NCI-H524 (cell line): ENCODE data around the gene TRPV3.
A peak's percentile ranks its signal among the peaks of the same experiment; 100 is the strongest.

ENCODE experiments used
- DNase-seq, 2 experiments: peaks; one replicate each; lab custom pipeline; 2025; lab: John Stamatoyannopoulos, UW

TRPV3 gene

DNA sequence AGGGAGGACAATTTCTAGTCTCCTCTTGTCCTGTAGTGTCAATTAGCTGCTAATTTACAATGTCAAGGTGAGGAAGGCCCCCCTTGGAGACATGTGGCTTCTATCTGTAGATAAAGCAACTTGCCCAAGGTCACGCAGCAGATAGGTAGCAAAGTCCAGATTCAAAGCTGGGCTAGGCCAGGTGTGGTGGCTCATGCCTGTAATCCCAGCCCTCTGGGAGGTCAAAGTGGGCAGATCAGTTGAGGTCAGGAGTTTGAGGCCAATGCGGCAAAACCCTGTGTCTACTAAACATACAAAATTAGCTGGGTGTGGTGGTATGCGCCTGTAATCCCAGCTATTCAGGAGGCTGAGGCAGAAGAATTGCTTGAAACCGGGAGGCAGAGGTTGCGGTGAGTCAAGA lies 11.1 kb downstream of the TRPV3 start:
- no peak for DNase-seq

DNA sequence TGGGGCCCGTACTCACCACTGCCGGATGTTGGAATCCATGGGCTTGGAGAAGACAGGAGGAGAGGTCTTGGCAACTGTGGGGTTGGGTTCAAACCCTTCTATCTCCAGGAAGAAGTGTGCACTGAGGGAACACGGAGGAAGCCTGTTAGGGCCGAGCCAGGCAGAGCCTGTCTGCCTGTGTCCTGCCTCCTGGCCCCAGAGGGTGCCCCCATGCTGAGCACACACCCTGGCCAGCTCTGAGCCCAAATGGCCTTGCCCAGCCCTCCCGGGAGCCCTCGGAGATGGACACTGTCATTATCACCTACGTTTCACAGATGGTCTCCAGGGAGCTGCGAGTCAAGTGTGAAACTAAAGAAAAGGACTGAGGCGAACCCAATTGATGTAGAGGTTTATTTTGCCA lies 12.5 kb downstream of the TRPV3 start:
- DNase-seq, result no peak

DNA sequence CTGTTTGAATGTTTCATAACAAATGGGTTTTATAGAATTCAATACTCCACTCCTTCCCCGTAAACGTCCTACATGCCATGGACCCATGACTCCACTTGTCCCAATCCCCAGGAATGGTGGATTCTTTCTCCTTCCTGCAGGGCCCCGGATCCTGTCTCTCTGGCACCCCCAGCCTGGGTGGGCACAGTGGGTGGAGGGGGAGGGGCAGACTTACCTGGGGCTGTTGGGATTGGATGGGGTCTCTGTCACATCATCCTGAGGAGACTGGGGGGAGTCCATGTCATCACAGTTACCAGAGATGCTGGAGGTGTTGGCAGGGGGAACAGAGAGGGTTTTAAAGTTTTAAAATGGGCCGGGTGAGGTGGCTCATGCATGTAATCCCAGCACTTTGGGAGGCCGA lies 13.2 kb downstream of the TRPV3 start:
- DNase-seq, result no peak

DNA sequence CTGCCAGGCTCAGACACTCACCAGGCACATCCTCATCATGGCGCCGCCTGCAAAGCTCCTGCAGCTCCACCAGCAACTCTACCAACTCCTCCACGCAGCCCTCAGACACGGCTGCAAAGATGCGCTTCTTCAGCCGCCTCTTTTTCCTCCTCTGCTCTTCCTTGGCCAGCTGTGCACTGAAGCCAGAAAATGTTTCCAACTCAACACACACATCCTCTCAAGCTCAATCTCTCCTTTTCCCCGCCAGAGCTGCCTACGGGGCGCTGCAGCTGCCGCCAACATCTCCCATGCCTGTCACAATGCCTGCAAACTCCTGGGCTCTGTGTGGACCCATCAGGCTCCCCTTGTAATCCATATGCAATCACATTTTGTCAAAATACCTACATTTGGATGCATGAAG lies 14.2 kb downstream of the TRPV3 start:
- DNase-seq, result no peak

DNA sequence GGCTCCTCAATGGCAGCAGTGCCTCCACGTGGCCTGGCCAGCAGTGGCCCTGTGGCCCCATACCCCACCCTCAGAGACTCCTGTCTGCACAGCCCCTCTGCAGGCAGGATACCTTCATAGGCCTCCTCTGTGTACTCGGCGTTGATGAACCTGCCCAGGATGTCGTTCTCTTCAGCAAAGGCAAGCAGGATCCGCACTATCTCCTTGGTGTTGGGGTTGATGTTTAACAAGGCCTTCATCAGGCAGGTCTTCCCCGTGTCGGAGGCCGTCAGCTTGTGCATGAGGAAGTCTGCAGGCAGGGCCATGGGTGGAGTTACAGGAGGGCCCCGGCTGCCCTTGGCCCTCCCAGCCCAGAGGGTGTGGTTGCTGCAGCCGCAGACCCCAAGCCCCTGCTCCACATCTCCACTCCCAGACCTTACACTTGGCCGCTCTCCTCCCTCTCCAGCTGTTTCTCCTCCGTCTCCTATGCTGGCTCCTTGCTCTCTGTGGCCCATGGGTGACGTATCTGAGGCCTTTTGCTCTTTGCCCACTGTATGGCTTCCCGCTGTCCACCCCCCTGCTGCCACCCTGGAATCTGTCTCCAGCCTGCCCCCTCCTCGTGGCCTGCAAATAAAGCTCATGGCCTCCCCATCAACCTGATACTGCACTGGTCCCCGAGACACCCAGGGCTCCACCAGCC lies 15.1 kb downstream of the TRPV3 start:
- no peak for DNase-seq

DNA sequence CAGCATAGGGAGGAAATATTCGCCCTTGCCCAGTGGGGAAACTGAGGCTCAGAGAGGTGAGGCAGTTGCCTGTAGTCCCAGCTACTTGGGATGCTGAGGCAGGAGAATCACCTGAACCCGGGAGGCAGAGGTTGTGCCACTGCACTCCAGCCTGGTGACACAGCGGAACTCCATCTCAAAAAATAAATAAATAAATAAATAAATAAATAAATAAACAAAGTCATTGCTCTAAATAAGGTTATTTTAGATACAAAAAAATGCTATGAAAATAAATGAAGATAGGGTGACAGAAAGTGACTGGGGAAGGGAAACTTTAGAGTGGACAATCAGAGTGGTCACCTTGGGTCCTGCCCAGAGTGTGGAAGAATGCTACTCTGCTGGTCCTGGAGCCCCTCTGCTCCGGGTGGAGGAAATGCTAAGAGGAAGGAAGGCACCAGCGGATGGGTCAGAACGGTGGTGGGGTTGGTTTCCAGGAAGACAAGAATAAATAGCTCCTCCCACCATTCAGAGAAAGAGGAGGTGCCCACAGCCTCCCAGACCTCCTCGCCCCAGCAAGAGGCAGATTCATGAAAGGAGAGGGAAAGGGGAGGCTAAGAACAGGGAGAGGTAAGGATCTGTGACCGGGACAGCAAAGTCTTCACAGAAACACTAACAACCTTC lies 17.6 kb downstream of the TRPV3 start:
- DNase-seq, result no peak

DNA sequence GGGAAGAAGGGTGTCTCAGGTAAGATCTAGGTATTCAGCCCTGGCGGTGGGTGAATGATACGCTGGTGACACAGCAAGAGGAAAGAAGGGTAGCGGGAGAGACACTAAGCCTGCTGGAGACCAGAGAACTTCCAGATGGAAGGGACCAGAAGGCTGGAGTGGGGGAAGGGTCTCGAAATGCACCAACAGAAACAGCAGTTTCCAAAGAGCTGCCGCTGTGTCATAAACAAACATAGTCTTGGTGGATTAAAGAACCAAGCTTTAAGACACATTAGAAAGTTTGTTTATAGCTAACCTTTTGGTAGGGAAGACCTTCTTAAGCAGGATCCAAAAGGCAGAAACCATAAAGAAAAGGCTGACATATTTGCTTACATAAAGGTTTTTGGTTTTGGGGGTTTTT lies 20.9 kb downstream of the TRPV3 start:
- DNase-seq, result no peak

DNA sequence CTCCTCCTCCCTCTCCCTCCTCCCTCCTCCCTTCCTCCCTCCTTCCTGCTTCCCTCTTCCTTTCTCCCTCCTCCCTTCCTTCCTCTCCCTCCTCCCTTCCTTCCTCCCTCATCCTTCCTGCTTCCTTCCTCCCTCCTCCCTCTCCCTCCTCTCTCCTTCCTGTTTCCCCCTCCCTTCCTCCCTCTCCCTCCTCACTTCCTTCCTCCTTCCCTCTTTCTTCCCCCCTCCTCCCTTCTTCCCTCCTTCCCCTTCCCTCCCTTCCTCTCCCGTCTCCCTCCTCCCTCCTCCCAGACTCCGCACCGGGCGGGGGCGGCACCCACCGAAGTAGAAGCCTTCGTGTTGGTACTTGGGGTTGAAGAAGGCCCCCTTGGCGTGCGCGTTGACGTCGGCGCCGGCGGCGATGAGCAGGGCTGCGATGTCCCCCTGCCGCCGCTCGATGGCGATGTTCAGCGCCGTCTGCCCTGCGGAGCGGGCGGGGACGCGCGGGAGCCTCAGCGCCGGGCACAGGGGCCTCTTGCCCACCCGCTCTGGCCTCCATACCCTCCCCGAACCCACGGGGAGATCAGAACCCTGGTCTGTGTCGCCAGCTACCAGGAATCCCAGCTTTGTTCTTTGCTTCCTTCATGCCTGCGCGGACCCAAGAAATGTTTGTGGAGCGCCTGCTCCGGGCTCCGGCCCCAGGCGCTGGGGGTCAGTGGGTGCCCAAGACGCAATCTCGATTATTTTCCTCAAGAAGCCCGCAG lies 22.2 kb downstream of the TRPV3 start:
- peak in 1 of 2 experiments; percentile 8 for DNase-seq

DNA sequence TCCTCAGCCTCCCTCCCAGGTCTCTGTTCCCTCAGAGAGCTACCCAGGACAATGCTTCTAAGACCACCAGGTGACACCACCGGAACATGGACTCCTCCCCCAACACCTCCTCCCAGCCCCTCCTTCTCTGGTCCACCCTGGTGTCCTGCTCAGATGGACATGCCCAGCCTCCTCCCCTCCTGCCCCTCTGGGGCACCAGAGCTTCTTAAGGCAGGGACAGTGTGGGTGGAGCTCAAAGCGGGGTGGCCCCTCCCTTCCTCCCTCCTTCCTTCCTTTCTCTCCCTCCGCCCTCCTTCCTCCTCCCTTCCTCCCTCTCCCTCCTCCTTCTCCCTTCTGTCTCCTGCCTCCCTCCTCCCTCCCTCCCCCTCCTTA lies 22.7 kb downstream of the TRPV3 start:
- DNase-seq, result no peak

DNA sequence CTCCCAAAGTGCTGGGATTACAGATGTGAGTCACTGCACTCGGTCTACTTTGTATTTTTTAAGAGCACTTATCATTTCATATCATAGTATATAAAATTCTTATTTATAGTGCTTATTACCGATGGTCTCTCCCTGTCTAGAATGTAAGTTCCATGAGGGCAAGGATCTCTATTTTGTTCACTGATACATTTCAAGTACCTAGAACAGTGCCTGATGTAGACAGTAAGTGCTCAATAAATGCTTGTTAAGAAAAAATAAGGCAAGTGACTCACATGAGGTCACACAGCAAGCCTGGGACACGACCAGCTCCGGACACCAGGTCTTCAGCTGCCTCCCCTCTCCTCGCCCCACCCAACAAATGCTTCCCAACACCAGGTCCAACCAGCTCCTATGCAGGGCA lies 23.9 kb downstream of the TRPV3 start:
- no peak for DNase-seq

DNA sequence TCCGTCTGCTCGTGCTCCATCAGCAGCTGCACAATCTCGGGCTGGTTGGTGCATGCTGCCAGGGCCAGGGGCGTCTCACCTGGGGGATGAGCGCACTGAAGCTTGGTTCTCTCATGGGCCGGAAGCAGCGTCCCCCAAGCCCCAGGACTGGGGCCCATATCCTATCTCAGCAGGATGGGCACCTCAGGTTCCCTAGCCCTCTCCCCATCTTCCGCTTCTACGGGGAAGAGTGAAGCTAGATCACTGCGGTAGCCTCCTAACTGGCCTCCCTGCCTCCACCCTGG lies 24.8 kb downstream of the TRPV3 start:
- no peak for DNase-seq

DNA sequence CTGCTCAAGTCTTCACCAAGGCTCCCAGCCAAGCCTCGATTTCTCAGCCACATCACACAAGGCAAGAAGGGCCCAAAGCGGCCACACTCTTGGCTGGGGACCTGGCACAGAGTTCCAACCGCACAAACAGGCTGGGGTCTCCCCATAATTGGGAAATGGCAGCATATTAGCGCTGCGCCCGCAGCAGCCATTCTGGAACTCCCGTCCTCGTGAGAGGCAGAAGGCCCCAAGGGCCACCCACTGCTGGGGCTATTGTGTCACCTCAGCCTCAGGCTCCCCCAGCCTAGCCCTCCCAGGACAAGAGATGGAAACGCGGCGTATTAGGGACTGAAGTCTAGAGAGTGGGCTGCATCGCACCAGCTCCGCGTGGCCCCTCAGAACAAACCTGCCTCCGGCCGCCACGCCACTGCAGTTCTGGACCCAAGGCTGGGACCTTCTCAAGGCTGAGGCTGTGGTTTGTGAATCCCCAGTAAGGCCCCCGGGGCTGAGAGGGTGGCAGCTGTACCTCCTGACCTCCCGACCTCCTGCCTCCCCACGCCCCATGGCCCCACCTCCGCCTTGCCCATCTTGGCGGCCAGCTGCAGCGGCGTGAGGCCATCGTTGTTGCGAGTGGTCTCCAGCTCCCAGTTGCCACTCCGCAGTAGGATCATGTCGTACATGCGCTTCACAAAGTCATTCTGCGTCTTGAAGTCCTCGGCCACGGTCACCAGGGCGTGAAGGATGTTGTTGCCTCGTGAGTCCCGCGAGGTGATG lies 25.3 kb downstream of the TRPV3 start:
- no peak for DNase-seq

DNA sequence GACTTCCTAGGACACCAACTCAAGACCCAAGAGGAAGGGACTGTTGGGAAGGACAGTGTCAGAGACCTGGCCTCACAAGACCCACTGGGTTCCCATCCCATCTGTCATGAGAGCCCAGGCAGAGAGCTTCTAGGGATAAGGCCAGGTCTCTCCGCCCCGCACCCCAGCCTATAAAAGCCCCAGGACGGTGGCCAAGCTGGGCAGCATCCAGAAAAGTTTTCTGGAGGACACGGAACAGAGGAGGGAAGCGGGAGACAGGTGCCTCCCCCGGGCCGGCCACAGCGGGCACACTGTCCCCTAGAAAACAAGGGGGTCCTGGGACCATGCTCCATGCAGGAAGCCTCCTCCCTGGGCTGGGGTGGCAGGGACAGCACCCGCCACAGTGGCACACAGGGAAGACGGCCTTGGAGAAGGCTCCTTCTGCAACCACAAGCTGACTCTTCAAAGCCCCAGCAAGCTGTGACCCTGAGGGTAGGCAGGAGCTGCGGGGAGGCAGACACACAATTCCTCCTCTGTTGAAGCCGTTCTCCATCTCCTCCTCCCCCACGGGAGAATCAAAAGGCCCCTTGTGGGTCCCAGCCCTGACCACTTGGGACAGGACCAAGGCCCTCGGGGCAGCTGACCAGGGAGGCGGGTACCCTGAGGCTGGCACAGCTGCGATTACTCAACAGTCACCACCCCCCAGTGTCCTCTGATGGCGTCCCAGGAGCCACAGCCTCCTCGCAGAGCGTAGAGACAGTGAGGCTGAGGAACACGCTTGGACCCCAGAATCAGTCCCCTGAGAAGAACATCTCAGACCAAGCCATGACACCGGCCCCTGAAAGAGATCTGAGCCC lies 26.1 kb downstream of the TRPV3 start:
- DNase-seq, result no peak

DNA sequence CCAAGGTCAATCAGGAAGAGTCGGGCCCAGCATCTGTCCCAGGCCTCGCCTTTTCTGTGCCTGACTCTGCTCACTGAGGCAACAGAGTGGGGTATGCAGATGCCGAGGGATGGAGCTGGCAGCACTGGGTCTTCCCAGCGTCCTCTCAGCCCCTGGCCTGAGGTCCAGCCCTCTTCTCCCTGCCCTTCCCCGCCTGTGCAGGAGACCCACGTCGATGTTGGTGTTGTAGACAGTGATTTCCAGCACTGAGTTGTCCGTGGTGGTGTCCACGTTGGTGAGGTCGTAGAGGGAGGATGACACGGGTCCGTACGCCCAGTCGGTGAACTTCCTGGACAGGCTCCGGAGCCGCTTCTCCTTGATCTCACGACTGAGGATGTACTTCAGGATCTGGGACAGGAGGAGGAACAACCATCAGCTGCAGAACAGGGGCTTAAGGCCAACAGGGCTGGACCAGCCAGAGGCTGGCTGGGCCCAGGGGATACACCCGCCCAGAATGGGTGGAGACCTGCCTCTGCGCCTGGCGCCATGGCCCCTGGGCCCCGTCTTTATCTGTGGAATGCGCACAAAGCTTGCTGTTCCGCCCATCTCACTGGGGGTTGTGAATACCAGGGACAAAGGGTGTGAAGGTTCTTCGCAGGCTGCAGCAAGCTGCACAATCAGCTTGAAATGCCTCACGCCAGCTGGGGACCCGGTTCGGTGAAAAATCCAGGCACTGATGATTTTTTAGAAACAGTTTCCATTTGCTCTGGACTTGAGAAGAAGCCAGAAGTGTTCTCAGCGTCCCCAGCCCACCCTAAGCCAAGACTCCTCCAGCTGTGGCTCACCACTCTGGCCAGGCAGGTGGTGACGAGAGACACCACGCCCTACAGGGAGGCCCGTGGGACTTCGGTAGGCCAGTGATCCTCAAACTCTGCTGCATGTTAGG lies 27.5 kb downstream of the TRPV3 start:
- DNase-seq, result no peak

DNA sequence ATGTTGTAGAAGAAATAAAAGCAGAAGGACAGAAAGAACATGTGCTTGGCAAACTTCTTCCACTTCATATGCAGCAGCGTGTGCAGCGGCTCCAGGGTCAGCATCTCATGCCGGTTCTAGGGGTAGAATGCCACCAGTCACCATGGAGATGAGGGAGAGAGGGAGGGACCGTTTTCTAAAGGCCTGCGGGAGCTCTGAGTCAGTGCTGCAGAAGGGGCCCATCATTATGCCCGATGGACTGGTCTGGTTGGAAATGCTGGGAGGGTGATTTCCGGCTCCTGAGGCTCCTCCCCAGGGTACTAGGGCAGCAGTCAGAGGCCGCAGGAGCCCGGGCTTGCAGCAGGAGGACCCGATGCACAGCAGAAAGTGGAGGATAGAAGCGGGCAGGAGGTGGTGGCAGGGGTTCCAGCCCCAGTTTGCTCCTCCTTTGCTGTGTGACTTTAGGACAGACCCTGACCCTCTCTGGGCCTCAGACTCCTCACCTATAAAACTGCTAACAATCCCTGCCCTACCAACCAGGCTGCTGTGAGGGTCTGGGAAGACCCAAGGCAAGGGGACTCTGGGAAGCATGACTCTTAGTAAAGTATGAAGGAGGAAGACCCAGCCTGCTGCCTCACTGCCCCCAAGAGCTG lies 28.6 kb downstream of the TRPV3 start:
- DNase-seq, result no peak

DNA sequence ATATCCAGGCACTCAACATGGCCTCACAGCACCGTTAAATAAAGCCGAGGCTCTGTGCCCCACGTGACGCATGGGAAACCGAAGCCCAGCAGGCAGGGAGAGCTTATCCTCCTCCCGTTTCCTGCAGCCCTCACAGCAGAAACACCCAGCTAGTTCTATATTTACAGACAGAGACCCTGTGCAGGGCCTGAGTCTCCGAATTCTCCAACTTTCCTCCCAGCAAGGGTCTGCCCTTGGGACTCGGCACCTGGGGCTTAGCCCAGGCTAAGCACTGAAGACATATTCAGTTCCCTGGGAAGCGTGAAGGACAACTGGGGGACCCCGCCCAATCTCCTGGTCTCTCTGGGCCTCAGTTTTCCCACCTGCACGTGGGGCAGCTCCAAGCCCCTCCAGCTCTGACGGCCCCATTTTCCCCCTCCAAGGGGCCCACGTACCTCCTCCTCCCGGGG lies 29.2 kb downstream of the TRPV3 start:
- DNase-seq, result no peak

DNA sequence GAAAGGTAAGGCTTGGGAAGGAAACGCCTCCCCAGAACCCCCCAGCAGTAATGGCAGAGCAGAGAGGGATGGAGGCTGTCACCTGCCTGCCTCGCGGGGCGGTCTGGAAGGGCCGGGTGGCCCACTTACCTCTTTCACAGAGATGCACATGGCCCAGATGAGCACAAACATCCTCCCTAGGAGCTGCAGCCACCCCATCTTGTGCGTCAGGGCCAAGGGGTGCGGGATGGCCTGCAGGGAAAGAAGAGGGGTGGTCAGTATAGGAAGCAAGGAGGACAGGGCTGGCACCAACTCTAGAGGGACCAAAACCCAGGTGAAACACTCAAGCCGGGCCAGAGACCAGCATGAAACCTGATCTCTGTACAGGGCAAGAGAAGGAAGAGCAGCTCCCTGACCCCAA lies 29.7 kb downstream of the TRPV3 start:
- no peak for DNase-seq

DNA sequence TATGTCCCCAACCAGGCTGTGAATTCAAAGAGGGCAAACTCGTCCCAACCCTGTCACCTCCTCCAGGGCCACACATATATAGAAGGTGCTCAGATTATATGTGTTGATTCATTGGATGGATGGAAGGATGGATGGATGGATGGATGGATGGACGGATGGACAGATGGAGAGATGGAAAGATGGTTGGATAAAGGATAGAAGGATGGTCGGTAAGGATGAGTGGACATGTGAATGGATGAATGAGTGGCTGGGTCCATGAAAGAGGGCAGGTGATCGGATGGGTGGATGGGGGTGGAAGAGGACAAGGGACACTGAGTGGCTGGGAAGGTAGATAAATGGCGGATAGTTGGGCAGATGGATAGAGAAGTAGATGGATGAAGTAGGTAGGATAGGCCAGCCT lies 30.1 kb downstream of the TRPV3 start:
- DNase-seq, result no peak

DNA sequence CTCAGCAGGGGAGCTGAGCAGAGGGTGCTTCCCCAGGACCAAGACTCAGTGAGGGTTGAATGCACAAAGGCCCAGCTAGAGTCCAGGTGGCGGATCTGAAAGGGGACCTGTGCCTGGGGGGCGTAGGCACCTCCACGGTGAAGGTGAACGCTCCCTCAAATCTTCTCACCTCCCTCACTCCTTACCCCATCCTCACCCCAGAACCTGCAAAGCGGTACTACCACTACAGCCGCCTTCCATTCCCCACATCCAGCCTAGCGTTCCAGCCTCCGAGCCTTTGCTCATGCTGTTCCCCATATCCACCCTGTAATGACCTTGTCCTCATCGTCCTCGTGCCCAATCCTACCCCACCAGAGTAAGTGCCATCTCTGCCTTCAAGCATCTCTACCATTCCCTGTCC lies 30.6 kb downstream of the TRPV3 start:
- no peak for DNase-seq

DNA sequence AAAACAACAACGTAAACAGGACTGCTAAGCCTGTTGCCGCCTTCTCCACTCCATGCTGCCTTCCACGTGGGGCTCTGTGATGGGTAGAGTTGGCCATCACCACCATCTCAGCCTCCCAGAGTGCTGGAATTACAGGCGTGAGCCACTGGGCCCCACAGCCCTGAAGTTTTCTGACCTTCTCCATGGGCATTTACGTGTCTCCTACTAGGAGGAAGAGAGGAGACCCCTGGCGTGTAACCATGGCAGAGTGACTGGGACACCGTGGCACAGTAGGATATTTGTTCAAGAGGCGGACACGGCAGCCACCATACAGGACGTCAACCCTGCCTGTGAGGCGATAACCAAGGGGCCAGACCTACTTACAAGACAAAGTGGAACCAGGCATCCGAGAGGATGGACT lies 31.1 kb downstream of the TRPV3 start:
- no peak for DNase-seq
